Dedifferentiated amniotic fluid mesenchymal stem cell (primary cell): Measurements from ENCODE around the gene RAB3GAP1.
"Not testable (repeated sequence)": the region's sequence is repeated elsewhere in the genome, so short reads cannot be mapped to it uniquely, and the experiment has no call there.

Experiments
- DNase-seq: peaks from one replicate; pipeline ENCODE4 v3.0.0-alpha.2; 2016; ENCODE audit errors: extremely low spot score

RAB3GAP1 gene

GRCh38 chr2:135105513-135106316, 53.6 kb downstream of the RAB3GAP1 start:
- DNase-seq: not testable (repeated sequence)

DNA sequence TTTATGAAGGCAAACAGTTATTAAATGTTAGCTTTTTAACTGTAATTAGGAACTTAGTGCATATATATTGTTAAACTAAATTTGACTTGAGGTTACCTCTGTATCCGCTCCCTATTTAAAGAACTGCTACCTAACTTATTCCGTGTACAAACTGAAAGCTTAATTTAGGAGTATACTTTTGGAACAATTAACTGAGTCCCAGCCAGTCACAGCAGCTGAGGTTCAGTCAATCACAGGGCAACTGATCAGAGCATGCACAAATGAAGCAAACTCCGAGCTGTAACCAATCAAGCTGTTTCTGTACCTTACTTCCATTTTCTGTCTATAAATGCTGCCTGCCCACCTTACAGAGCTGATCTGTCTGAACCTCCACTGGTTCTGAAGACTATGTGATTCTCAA, 61.2 kb downstream of the RAB3GAP1 start:
- no peak for DNase-seq

GRCh38 chr2:135119582-135119981, 67.5 kb downstream of the RAB3GAP1 start:
- DNase-seq: no peak

DNA sequence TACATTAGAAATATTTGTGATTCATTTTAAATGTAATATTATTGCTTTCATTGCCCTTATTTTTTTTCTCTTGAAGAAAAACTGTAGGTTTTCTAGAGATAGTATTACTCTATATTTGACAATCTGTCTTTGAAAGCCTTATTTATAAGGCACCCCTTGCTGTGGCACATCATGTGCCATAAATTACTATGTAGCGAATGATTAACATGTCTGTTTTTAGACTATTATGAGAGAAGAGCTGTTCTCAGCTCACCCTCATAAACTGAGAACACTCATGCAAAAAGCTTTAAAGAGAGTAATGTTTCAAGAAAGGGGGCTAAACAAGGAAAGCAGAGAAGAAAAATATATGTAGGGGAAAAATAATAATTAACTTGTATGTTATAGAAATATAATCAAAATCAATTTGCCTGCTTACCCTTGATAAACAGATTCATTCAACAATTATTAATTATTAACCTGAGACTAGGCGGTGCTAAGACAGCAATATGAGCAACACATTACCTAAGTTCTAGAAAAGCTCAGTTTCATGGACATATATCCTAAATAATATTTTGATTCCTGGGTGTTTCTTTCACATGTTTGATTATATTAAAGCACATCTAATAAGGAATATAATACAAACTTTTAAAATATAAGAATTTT, 69.0 kb downstream of the RAB3GAP1 start:
- DNase-seq: no peak

- not testable (repeated sequence) for DNase-seq
Measured at GRCh38 chr2:135121658-135122039, 69.6 kb downstream of the RAB3GAP1 start.

GRCh38 chr2:135124924-135125886, 73.1 kb downstream of the RAB3GAP1 start:
- DNase-seq: peak; percentile 16

GRCh38 chr2:135125940-135126339, 73.8 kb downstream of the RAB3GAP1 start:
- DNase-seq: no peak

GRCh38 chr2:135130751-135131150, 78.7 kb downstream of the RAB3GAP1 start:
- DNase-seq: no peak

- peak; percentile 47 for DNase-seq
Measured at GRCh38 chr2:135132314-135132713, 80.2 kb downstream of the RAB3GAP1 start.

DNA sequence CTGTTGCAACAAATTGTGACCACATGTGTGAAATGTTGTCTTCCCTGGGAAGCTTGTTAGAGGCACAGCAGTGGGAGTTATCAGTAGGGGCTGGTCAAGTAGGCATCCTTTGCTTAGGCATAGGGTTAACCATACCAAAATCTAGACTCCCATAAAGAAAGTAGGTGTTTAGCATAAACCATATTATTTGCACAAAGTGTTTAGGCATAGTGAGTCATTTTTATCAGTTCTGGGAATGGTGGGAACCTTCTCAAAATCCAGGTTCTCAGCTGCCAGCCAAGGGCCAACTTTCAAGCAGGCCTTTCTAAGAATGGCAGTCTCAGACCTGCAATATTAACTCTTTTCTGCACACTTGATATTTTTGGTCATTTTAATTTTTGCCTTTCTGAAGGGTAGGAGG, 88.5 kb downstream of the RAB3GAP1 start:
- no peak for DNase-seq

- DNase-seq: no peak
Measured at GRCh38 chr2:135142323-135142722, 90.2 kb downstream of the RAB3GAP1 start.

- DNase-seq: no peak
Measured at GRCh38 chr2:135144343-135144742, 92.3 kb downstream of the RAB3GAP1 start.

DNA sequence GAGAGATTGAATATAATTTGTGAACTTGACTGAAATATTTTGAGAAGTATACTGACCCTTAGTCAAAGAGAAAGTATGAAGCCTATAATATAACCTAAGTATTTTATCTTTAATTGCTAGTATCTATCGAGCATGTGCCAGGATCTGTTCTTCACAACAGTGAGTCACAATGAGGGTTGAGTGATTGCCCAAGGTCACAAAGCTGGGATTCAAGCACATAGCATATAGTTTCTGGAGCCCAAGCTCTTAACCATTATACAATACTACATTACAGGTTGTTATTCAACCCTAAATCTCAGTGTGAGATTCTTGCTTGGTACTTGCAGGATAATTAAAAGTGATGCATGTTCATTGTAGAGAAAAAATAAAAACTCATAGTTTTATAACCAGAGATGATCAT, 97.2 kb downstream of the RAB3GAP1 start:
- DNase-seq: no peak

DNA sequence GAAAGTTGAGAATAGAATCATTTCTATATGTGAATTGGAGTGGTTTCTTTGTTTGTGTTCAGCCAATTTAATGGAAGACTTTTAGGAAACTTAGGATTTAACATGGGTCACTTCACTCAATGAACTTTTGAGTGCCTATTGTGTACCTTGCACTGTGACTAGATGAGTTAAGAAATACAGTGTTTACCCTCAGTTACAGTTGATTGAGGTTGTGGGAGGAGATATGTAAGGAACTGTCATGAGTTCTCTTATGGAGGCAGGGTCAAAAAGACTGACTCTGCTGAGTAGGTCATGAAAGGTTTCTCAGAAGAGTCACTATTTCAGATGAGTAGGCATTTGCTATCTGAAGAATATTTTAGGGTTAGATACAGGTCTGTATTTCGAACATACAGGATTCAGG, 98.6 kb downstream of the RAB3GAP1 start:
- DNase-seq: no peak

DNA sequence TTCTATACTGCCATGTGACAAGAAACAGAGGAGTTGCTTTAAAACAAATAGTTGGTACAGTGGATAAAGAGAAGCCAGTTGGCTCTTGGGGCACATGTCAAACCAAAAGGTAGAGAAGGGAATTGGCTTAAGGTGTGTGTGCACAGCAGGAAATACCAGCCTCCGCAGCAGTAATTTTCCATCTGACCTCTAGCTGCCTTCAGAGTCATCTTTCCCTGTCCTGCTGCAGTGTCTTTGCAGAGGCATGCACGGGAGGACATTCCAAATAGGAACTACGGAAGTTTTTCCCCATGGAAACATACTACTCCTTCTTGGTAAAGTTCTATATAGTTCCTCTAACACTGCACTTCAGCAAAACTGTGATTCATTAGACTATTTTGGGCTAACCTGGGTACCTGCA, 99.5 kb downstream of the RAB3GAP1 start:
- no peak for DNase-seq

DNA sequence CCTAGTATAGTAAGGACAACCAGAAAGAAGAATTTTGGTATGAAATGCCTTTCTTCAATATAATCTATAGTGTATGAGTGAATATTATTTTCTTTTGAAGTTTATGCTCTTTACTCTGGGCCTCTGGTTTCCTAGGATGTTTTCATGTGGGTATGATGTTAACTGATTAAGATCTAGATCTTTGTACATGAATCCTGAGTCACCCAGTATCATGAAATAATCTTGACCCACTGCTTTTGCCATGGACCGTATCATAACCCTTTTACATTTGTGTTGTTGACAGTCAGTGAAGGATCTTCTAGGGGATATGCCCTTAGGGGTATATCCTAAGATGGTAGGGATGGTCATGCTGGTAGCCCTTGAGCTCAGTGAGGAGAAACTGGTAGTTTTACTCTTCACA, 100.3 kb downstream of the RAB3GAP1 start:
- no peak for DNase-seq

DNA sequence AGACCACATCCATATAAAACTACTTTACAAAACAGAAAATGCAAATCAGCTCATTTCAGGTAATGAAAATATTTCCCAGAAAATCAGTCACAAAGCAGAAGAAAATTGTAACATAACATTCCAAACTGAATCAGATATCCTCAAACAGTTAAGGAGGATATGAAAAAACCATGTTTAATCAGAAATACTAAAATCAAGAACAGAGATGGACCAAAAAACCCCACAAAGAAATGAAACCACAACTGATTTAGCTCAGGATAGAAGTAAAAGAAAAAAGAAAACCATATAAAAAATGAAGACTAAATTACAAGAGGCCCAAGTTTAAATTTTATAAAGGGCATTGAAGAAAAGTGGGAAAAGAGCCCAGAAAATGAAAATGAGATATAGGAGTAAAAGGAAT, 102.9 kb downstream of the RAB3GAP1 start:
- no peak for DNase-seq

GRCh38 chr2:135157856-135158255, 105.8 kb downstream of the RAB3GAP1 start:
- no peak for DNase-seq

DNA sequence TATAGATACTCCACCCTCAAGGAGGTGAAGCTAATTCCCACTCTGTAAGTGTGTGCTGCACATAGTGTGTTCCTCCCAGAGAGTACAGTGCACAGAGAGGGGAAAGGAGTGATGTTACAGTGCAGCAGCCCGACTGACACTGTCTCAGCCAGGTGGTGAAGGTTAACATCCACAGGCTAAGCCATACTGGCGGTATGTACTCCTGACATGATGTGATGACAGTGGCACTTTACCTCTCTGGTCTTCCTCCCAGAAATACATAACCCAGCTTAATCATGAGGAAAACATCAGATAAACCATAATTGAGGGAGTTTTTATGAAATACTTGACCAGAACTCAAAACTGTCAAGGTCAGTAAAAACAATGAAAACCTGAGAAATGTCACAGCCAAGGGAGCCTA, 107.1 kb downstream of the RAB3GAP1 start:
- DNase-seq: no peak

GRCh38 chr2:135162377-135162776, 110.3 kb downstream of the RAB3GAP1 start:
- no peak for DNase-seq

DNA sequence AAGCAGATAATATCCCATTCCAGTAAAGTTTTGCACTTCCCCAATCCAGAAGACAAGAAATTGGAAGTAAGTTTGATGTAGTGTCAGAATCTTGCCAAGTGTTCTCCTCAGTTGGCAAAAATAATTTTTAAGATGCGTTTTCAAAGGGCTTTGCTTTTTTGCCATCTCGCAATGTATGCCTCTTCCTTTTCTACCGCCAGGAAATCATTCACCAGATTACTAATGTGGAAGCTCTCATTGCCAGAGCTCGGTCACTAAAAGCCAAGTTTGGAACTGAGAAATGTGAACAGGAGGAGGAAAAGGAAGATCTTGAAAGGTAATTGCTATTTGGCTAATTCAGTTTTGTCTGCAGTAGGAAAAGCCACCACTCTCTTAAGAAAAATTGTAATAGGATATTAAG, 110.7 kb downstream of the RAB3GAP1 start:
- no peak for DNase-seq

GRCh38 chr2:135163306-135163705, 111.2 kb downstream of the RAB3GAP1 start:
- no peak for DNase-seq
